Measurements from ENCODE around the gene KRTAP4-6. TPM values are rescaled to one million over a fixed set of nuclear protein-coding genes. Genes with fewer than 3 reads are reported as not detected.

The KRTAP4-6 gene
- total and polyA plus RNA-seq, 2 of the 13 experiments (the other 11 are each of a cell fraction or from before 2014, with no cell fraction given) = not detected

- Histone ChIP-seq H3K27ac (ENCODE audit: extremely low read length, insufficient read depth, low read length) (no peak within 1 kb of the TSS), H3K9ac (ENCODE audit: insufficient read depth, low read depth, low read length) (no peak within 1 kb of the TSS), H3K9me3 (ENCODE audit: low read length) (no peaks in the 10 kb centered on the region), H3K4me3 (replicated peaks in 1 of 3; ENCODE audit: insufficient read depth in 1 of 3, low read depth in 2 of 3, low read length in 3 of 3) (no peak within 1 kb of the TSS), H3K27me3 (ENCODE audit: control insufficient read depth in 1 of 2, insufficient read depth in 2 of 2, low read length in 2 of 2) (peaks cover 0 to 4% of the 10 kb centered on the region in 2 experiments; a peak in 2 of 5 replicates), H3K79me2 (ENCODE audit: insufficient read depth, low read length) (no peaks in the 10 kb centered on the region), H3K4me2 (ENCODE audit: low read depth, low read length) (no peak within 1 kb of the TSS), H2AFZ (ENCODE audit: low read length) (no peak within 1 kb of the TSS), H3K36me3 (replicated peaks in 1 of 2; ENCODE audit: control insufficient read depth in 1 of 2, insufficient read depth in 2 of 2, low read length in 2 of 2) (no peaks in the 10 kb centered on the region), H4K20me1 (ENCODE audit: insufficient read depth, low read length) (no peaks in the 10 kb centered on the region), H3K4me1 (ENCODE audit: insufficient read depth, low read length) (no peaks in the 10 kb centered on the region)
- in situ Hi-C loops (cut with HindIII; ENCODE audit: extremely low pct_ligation_motif_present, low pct_unique_long_range_greater_than_20kb) (no loop called here), intact Hi-C loops (cut with micrococcal nuclease; ENCODE audit: unreplicated experiment) (no loop called here)
- no peak for ATAC-seq
- no peak for FAIRE-seq
- TF ChIP-seq TBL1XR1 (IDR thresholded peaks at IDR 0.05; ENCODE audit: borderline replicate concordance, low read length, partially characterized antibody) (no peak), MTA1 (CRISPR knock-in tag; IDR thresholded peaks at IDR 0.05; ENCODE audit: borderline replicate concordance) (no peak), ZNF687 (CRISPR knock-in tag; IDR thresholded peaks at IDR 0.05) (no peak), ZNF263 (CRISPR knock-in tag; IDR thresholded peaks at IDR 0.05) (no peak), TSC22D2 (CRISPR knock-in tag; IDR thresholded peaks at IDR 0.05; ENCODE audit: borderline replicate concordance) (no peak), ZNF432 (CRISPR knock-in tag; IDR thresholded peaks at IDR 0.05; ENCODE audit: borderline replicate concordance) (no peak), HIC2 (CRISPR knock-in tag; IDR thresholded peaks at IDR 0.05; ENCODE audit: low read depth) (no peak), NRL (CRISPR knock-in tag; IDR thresholded peaks at IDR 0.05; ENCODE audit: borderline replicate concordance) (no peak), ZNF326 (CRISPR knock-in tag; IDR thresholded peaks at IDR 0.05; ENCODE audit: borderline replicate concordance) (no peak), PTBP1 (IDR thresholded peaks at IDR 0.05; ENCODE audit: low read depth, low read length, poor library complexity, severe bottlenecking) (no peak)
- TF ChIP-seq, protein P1, sequence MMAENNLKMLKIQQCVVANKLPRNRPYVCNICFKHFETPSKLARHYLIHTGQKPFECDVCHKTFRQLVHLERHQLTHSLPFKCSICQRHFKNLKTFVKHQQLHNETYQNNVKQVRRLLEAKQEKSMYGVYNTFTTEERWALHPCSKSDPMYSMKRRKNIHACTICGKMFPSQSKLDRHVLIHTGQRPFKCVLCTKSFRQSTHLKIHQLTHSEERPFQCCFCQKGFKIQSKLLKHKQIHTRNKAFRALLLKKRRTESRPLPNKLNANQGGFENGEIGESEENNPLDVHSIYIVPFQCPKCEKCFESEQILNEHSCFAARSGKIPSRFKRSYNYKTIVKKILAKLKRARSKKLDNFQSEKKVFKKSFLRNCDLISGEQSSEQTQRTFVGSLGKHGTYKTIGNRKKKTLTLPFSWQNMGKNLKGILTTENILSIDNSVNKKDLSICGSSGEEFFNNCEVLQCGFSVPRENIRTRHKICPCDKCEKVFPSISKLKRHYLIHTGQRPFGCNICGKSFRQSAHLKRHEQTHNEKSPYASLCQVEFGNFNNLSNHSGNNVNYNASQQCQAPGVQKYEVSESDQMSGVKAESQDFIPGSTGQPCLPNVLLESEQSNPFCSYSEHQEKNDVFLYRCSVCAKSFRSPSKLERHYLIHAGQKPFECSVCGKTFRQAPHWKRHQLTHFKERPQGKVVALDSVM (CRISPR knock-in tag; IDR thresholded peaks at IDR 0.05) = no peak
- no TSS peak for BruUV-seq (replicated peaks)
- ChIA-PET POLR2A (no interaction called here), CTCF (ENCODE audit: low intra/inter-chr PET ratio, low total read pairs) (no interaction called here)
- no peak for DNase-seq (ENCODE audit: low spot score)
- WGBS (ENCODE audit: low lambda C conversion rate) = 55% methylated on average over 4 of the region's 9 CpGs
Measured at GRCh38 chr17:41184480-41184961, 44.2 kb upstream of the KRTAP4-6 start, which contains the start of gene KRTAP4-1. Gene KRTAP4-1 (minus strand): TSS chr17:41184911. CDS start chr17:41184854, 57 bp downstream.
